A549 treated with RU486 at 1 μM for 4 hours (cell line): Measurements from ENCODE around the gene ZNF446. TPM values are rescaled to one million over a fixed set of nuclear protein-coding genes. Genes with fewer than 3 reads are reported as not detected.

Experiments
- total RNA-seq: library from RNA; stranded (reverse); fragments of 200-300 nt; extraction: Qiagen RNA extraction; gene quantifications from 5 replicates; pipeline ENCODE4 v1.2.3, GENCODE V29; 2022; ENCODE audit warnings: low read depth

ZNF446 gene
- total RNA-seq: 10.8 to 14.0 TPM (median 11.5 TPM) in 5 replicates

DNA sequence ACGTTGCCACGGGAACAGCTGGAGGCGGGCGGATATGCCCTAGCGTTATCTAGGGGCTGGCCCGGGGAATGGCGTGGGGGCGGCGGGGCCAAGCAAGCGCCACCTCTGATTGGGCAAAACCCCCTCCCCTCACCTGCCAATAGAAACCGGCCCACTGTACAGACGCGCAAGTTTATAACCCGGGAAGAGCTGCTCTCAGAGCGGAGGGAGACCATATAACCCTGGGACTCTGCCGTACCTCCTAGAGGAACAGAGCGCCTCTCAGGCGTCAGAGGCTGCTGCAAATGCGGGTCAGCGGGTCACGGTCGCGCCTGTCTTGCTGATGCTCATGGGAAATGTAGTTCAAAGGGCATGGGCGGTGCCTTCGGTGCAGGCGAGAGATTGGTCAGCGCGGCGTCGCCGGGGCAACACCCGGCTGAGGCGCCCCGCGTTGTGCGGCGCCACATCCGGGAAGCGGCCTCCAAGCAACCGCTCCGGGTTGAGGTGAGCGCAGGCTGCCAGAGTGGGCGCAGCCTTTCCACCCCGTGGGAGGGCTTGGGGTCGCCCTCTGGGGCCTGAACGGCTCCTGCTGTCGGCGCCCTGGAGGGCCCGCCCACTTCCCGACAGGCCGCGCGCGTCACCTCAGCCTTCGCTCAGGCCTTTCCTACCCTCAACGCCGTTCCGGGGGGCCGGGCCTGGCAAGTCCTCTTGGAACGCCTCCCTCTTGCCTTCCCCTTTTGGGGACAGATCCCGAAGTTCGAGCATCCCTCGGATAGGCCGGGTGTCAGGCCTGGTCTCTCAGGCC, at the start of gene ZNF446:
Gene ZNF446, plus strand, starts transcription at position 639 of the 784 bp plus-strand sequence. CDS start 867 bp downstream, outside the sequence.

DNA sequence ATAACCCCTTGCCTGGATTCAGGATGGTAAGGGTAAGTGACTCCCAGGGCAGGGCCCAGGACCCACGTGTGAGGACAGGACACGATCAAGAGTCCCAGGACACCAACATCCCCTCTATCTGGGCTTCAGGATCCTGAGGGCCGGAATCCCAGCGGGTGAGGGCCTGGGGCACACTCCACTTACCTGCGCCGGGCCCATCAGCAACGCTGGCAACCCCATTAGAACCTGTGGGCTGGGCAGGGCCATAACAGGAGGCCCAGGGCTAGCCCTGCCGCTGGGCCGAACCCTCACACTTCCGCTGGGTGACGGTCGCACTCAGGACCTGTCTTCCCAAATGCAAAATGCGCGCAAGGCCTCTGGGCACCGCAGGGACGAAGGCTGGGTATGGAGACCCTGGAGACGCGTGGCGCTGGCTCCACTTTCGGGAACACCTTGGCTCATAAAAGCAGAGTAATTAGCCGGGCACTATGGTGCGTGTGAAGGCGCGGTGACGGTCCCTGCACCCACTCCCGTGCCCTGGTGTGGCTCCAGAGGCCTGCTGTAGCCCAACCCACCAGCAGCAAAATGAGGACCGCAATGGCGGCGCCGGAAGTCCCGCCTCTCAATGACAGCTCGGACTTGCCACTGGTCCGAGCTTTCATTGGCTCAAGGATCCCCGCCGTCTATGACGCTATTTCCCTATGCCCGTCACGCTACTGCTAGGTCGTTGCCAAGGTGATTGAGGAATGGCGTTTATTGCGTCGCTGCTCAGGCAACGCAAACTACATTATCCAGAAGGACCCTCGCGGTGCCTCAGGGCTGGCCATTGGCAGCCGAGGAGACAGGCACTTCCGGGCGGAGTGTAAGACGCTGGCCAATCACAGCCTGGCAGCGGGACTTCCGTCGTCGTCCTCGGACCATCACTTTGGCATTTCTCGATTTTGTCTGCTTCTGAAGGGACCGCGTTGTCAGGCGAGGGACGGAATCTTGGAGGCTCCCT, 36.3 kb upstream of the ZNF446 start, which contains the start of gene ZNF132:
Gene ZNF132, minus strand, starts transcription at position 578 of the 979 bp plus-strand sequence. Its CDS starts 332 bp downstream, at position 246.

DNA sequence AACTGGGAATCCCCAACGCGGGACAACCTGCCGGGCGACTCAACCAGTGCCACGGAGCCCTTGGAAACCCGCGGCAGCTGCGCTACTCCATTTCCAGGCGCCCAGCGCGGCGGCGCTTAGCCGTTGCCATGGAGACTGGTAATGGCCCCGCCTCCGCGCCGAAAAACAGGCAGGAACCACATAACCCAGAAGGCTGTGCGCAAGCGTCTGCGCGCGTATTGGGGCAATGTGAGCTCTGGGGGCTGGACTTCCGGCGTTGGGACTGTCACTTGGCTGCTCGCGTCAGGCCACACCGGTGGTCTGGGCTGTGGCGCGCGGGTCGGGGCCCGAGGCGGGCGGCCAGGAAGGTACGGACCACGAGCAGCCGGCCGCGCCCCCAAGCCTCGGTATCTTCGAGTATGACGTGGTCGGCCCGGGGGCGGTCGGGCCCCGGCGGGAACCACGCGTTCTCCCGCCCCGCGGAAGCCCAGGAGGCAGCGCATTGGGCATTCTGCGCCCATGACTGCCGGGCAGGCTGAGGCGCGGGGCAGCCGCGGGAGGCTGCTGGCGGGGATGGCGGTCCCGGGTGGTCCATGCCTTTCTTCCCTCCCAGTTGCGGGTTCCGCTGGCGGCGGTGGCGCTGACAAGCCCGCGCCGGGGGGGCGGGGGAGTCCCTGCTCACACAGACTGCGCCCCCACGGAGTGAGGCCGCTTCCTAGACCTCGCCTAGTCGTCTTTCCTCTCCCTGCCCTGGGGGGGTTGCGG, 24.6 kb upstream of the ZNF446 start, which contains the start of gene ZNF324B:
Gene ZNF324B, plus strand, starts transcription at position 265 of the 744 bp plus-strand sequence. CDS start 2,080 bp downstream, outside the sequence.

DNA sequence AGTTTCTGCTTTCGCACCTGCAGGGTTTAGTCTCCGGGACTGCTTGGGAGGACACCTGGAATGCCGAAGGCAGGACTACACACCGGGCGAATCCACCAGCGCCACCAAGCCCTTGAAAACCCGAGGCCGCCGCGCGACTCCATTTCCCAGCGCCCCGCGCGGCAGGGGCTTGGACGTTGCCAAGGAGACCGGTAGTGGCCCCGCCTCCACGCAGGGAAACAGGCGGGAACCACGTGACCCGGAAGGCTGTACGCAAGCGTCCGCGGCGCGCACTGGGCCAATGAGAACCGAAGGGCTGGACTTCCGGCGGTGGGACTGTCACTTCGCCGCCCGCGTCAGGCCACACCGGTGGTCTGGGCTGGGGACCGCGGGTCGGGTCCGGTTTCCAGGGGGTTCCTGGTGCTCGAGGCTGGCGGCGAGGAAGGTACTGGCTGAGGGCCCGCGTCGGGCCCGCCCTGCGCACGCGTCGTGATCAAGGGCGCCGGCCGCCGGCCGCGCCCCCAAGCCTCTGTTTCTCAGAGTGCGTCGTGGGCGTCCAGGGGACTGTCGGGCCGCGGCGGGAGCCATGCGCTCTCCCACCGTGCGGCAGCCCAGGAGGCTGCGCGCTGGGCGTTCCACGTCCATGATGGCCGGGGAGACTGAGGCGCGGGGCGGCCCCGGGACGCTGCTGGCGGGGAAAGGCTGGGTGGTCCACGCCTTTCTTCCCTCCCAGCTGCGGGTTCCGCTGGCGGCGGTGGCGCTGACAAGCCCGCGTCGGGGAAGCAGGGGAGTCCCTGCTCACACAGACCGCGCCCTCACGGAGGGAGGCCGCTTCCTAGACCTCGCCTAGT, 9.2 kb upstream of the ZNF446 start, which contains the start of gene ZNF324:
Gene ZNF324, plus strand, starts transcription at position 321 of the 830 bp plus-strand sequence. CDS start 2,106 bp downstream, outside the sequence.

DNA sequence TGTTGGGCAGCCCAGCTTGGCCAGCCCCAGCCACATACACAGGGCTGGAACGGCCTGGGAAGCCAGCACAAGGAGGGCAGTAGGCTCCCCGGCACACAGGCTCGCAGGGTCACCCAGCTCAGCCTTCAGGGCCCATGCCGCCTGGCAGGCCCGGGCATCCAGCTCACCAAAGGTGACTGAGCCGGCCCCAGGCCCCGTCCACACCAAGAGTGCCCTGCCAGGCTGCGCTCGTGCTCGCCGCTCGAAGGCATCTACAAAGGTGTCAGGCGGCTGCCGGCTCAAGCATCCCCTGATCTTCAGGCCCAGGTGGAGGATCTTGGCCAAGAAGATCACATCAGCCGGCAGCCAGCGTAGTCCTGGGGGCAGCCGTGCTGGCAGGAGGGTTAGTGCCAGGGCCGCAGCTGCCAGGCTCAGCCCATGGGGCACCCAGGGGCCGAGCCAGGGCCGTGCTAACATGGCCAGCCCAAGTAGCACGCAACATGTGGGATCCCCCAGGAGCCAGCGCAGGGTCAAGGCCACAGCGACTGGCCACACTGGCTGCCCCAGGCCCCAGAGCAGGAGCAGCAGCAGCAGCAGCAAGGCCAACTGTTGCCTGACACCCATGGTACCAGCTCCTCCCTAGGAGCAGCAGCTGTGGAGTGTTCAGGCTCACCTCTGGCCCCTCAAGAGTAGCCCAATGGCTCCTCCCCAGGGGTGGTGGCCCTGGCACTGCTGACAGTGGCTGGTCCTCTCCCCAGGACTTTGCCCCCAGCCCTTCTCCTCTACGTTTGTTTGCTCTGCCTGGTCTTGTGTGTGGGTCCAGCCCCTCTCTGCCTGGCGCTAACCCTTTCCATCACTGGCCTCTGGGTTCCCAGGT, 35.4 kb downstream of the ZNF446 start, which contains the start of gene SLC27A5:
Gene SLC27A5, minus strand, starts transcription at position 640 of the 856 bp plus-strand sequence. Its CDS starts 37 bp downstream, at position 603.

DNA sequence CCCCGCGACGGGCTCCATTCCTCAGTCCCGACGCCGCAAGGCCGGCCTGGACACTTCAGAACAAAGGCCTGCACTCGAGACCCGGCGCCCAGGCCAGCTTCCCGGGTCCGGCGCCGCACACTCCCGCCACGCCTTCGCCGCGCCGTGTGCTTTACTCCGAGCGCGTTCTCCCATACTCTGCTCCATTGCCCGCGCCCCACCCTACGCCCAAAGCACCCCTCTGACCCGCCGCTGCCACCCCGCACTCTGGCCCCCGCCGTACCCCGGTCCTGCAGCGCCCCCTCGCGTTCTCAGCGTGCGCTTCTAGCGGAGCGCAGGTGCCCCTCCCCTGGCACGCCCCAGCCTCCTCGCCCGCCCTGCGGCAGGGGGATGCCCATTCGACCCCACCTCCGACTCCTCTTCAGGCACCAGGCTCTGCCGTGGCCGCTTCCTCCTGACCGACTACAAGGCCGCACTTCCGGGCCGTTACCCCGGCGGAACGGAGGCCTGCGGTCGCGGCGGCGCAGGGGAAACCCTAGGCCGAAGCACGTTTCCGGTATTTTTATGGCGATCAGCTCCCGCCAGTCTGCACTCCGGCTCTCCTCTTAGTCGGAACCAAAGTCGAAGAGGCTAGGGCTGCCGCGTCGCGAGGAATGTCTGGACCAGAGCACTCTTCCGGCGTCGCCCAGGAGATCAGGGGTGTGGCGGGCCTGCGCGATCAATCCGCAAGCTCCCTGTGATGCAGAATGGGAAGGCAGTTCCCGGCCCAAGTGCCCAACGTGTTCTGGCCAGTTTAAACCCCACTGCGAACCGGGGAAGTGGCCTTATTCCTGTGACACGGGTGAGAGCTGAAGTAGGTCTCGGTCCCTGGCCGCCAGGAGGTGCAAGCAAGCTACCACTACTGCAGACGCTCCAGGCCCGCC, 43.5 kb downstream of the ZNF446 start, which contains the start of gene ZBTB45:
Gene ZBTB45, minus strand, starts transcription at position 456 of the 902 bp plus-strand sequence. CDS start 2,137 bp downstream, outside the sequence.

Other genes starting within 250 kb of the ZNF446 start
- gene ZNF544, start 247.4 kb upstream of the ZNF446 start, total RNA-seq: 16.8 to 28.0 TPM (median 18.4 TPM) in 5 replicates
- gene ZNF8, start 197.4 kb upstream of the ZNF446 start, total RNA-seq: 0.92 to 1.4 TPM (median 1.2 TPM) in 5 replicates
- gene ERVK3-1, start 171.0 kb upstream of the ZNF446 start, total RNA-seq: 89.1 to 120 TPM (median 93.3 TPM) in 5 replicates
- gene ZSCAN22, start 149.4 kb upstream of the ZNF446 start, total RNA-seq: 2.4 to 3.0 TPM (median 2.6 TPM) in 5 replicates
- gene A1BG, start 122.9 kb upstream of the ZNF446 start, total RNA-seq: 8.1 to 17.1 TPM (median 13.2 TPM) in 5 replicates
- 0.80 to 1.8 TPM (median 1.5 TPM) in 5 replicates for gene ZNF497, start 113.6 kb upstream of the ZNF446 start, total RNA-seq
- gene ZNF837, start 95.3 kb upstream of the ZNF446 start, total RNA-seq: 0.79 to 1.8 TPM (median 1.5 TPM) in 5 replicates
- 2,154 to 2,606 TPM (median 2,462 TPM) in 5 replicates for gene RPS5, start 89.1 kb upstream of the ZNF446 start, total RNA-seq
- gene RNF225, start 80.7 kb upstream of the ZNF446 start, total RNA-seq: 0.23 to 0.63 TPM (median 0.27 TPM) in 3 of 5 replicates, not detected in the others
- 17.9 to 21.0 TPM (median 19.6 TPM) in 5 replicates for gene ZNF584, start 67.7 kb upstream of the ZNF446 start, total RNA-seq
- 0.09 to 0.16 TPM (median 0.12 TPM) in 4 of 5 replicates, not detected in the other for gene ZNF132, start 36.2 kb upstream of the ZNF446 start, total RNA-seq
- gene ZNF324B, start 24.7 kb upstream of the ZNF446 start, total RNA-seq: 5.4 to 7.6 TPM (median 6.7 TPM) in 5 replicates
- gene ZNF324, start 9.3 kb upstream of the ZNF446 start, total RNA-seq: 8.5 to 10.1 TPM (median 9.6 TPM) in 5 replicates
- 20.2 to 31.0 TPM (median 29.2 TPM) in 5 replicates for gene SLC27A5, start 35.6 kb downstream of the ZNF446 start, total RNA-seq
- gene ZBTB45, start 43.5 kb downstream of the ZNF446 start, total RNA-seq: 11.1 to 21.2 TPM (median 17.9 TPM) in 5 replicates
- 618 to 908 TPM (median 657 TPM) in 5 replicates for gene TRIM28, start 67.7 kb downstream of the ZNF446 start, total RNA-seq
- 187 to 221 TPM (median 197 TPM) in 5 replicates for gene CHMP2A, start 78.8 kb downstream of the ZNF446 start, total RNA-seq
- 139 to 187 TPM (median 143 TPM) in 5 replicates for gene UBE2M, start 82.3 kb downstream of the ZNF446 start, total RNA-seq
- 9.0 to 18.1 TPM (median 14.8 TPM) in 5 replicates for gene MZF1, start 97.0 kb downstream of the ZNF446 start, total RNA-seq